H1 (cell line): Measurements from ENCODE around the gene HDAC11. TPM values are rescaled to one million over a fixed set of nuclear protein-coding genes. Genes with fewer than 3 reads are reported as not detected.
A peak's percentile ranks its signal among the peaks of the same experiment; 100 is the strongest.

Source experiments
- CTCF ChIA-PET: fragments of 300-600 bp; sonication (Branson Sonifier 250); formaldehyde crosslinking; loops from one replicate; lab custom pipeline; 2021; ENCODE audit not compliant: partially characterized antibody; lab: Charles Lee
- POLR2A ChIA-PET: fragments of 300-600 bp; sonication (Branson Sonifier 250); formaldehyde crosslinking; loops from one replicate; lab custom pipeline; 2021; ENCODE audit warnings: inconsistent platforms; ENCODE audit not compliant: partially characterized antibody; lab: Charles Lee
- DNase-seq, 2 experiments: peaks; one replicate each; pipeline versions ENCODE4 v3.0.0 to v3.0.0-alpha.2; 2010 to 2022; ENCODE audit warnings: low spot score in 2 of 2, low read depth in 1 of 2, mixed read lengths in 1 of 2
- FAIRE-seq: peaks from 2 replicates; lab custom pipeline; 2011; peaks lifted over from hg19 to GRCh38; lab: Jason Lieb, UNC
- H2AFZ ChIP-seq: 2 replicates; pipeline ENCODE4 v1.8.1; 2012; ENCODE audit warnings: low read length, inconsistent platforms
- H2AK5ac ChIP-seq: 2 replicates; pipeline ENCODE4 v1.6.1; 2013; ENCODE audit warnings: low read depth, low read length
- H2BK120ac ChIP-seq: replicated peaks from 2 replicates; pipeline ENCODE3; 2013; ENCODE audit warnings: low read depth, low read length, inconsistent platforms
- H2BK12ac ChIP-seq: 2 replicates; pipeline ENCODE4 v1.6.1; 2013; ENCODE audit warnings: low read depth, low read length
- H2BK15ac ChIP-seq: 2 replicates; pipeline ENCODE4 v1.6.1; 2013; ENCODE audit warnings: low read length
- H2BK20ac ChIP-seq: 2 replicates; pipeline ENCODE4 v1.6.1; 2013; ENCODE audit warnings: low read length
- H2BK5ac ChIP-seq: 2 replicates; pipeline ENCODE4 v1.6.1; 2013; ENCODE audit warnings: low read depth, low read length
- H3K14ac ChIP-seq: 2 replicates; pipeline ENCODE4 v1.6.1; 2013; ENCODE audit warnings: inconsistent platforms; ENCODE audit not compliant: insufficient read length
- H3K18ac ChIP-seq: 2 replicates; pipeline ENCODE4 v1.6.1; 2013; ENCODE audit warnings: low read length; ENCODE audit errors: extremely low read depth
- H3K23ac ChIP-seq: 2 replicates; pipeline ENCODE4 v1.6.1; 2013; ENCODE audit warnings: inconsistent platforms; ENCODE audit not compliant: insufficient read length
- H3K23me2 ChIP-seq: 2 replicates; pipeline ENCODE4 v1.6.1; 2013; ENCODE audit warnings: low read depth, low read length
- H3K27ac ChIP-seq: 2 replicates; pipeline ENCODE4 v1.6.1; 2011; ENCODE audit warnings: low read depth, low read length, inconsistent platforms
- H3K27me3 ChIP-seq, 4 experiments: replicated peaks in 1 of 4; 1 replicate in 1 of 4; 2 replicates in 3 of 4; pipeline versions ENCODE4 v1.6.1 to v1.8.1; 2011 to 2013; ENCODE audit warnings: low read length in 3 of 4, mild to moderate bottlenecking in 3 of 4, inconsistent platforms in 2 of 4, mixed read lengths in 2 of 4, moderate library complexity in 1 of 4; ENCODE audit not compliant: control insufficient read depth in 3 of 4, insufficient read depth in 3 of 4; ENCODE audit errors: extremely low read depth in 1 of 4
- H3K36me3 ChIP-seq, 4 experiments: 2 replicates each; pipeline versions ENCODE4 v1.6.1 to v1.8.1; 2011 to 2013; ENCODE audit warnings: mild to moderate bottlenecking in 4 of 4, low read length in 3 of 4, moderate library complexity in 2 of 4, control low read depth in 1 of 4, inconsistent platforms in 1 of 4; ENCODE audit not compliant: insufficient read depth in 4 of 4, control insufficient read depth in 2 of 4
- H3K4ac ChIP-seq: replicated peaks from 2 replicates; pipeline ENCODE3; 2013; ENCODE audit warnings: low read length, low read depth, mixed read lengths, inconsistent platforms; ENCODE audit not compliant: insufficient read length
- H3K4me1 ChIP-seq, 4 experiments: replicated peaks in 1 of 4; 1 replicate in 1 of 4; 2 replicates in 3 of 4; pipeline versions ENCODE4 v1.6.1 to v1.8.1; 2011 to 2013; ENCODE audit warnings: low read length in 3 of 4, inconsistent platforms in 2 of 4, mixed read lengths in 1 of 4; ENCODE audit not compliant: insufficient read depth in 4 of 4, control insufficient read depth in 3 of 4
- H3K4me2 ChIP-seq, 2 experiments: 2 replicates each; pipeline versions ENCODE4 v1.6.1 to v1.8.1; 2011 to 2013; ENCODE audit warnings: low read depth in 2 of 2, low read length in 2 of 2, control low read depth in 1 of 2, inconsistent platforms in 1 of 2, mild to moderate bottlenecking in 1 of 2; ENCODE audit not compliant: insufficient read depth in 1 of 2
- H3K4me3 ChIP-seq, 4 experiments: fragments of 200-600, 300-600 bp in 1 of 4; sonication (generic), shearing (Covaris generic), sonication (Bioruptor Twin) in 1 of 4; 2 replicates each; pipeline versions ENCODE4 v1.5.1 to v1.8.1; 2011 to 2016; ENCODE audit warnings: low read length in 4 of 4, low read depth in 3 of 4, control low read depth in 2 of 4, inconsistent platforms in 2 of 4, mild to moderate bottlenecking in 2 of 4, mixed read lengths in 1 of 4, moderate library complexity in 1 of 4; ENCODE audit not compliant: insufficient read depth in 2 of 4; ENCODE audit errors: extremely low read depth in 1 of 4
- H3K56ac ChIP-seq: replicated peaks from 2 replicates; pipeline ENCODE3; 2013; ENCODE audit warnings: low read depth, mild to moderate bottlenecking, mixed read lengths, low read length, inconsistent platforms; ENCODE audit not compliant: insufficient read length
- H3K79me1 ChIP-seq: 2 replicates; pipeline ENCODE4 v1.6.1; 2013; ENCODE audit warnings: low read depth, low read length, control low read depth
- H3K79me2 ChIP-seq, 2 experiments: 2 replicates each; pipeline versions ENCODE4 v1.6.1 to v1.8.1; 2012 to 2013; ENCODE audit warnings: low read length in 2 of 2, mild to moderate bottlenecking in 2 of 2, inconsistent platforms in 1 of 2; ENCODE audit not compliant: insufficient read depth in 2 of 2, control insufficient read depth in 1 of 2
- H3K9ac ChIP-seq, 4 experiments: replicated peaks in 1 of 4; 1 replicate in 1 of 4; 2 replicates in 3 of 4; pipeline versions ENCODE4 v1.6.1 to v1.8.1; 2011 to 2013; ENCODE audit warnings: low read depth in 3 of 4, low read length in 3 of 4, control low read depth in 2 of 4, mild to moderate bottlenecking in 2 of 4, moderate library complexity in 2 of 4, inconsistent platforms in 1 of 4; ENCODE audit errors: extremely low read depth in 1 of 4
- H3K9me3 ChIP-seq, 2 experiments: 2 replicates each; pipeline versions ENCODE4 v1.6.1 to v1.8.1; 2012 to 2013; ENCODE audit warnings: mild to moderate bottlenecking in 2 of 2, moderate library complexity in 2 of 2, control low read depth in 1 of 2, inconsistent platforms in 1 of 2, low read depth in 1 of 2, low read length in 1 of 2, mixed read lengths in 1 of 2; ENCODE audit not compliant: insufficient read depth in 2 of 2
- H4K20me1 ChIP-seq, 2 experiments: replicated peaks in 1 of 2; 2 replicates each; pipeline versions ENCODE3 to v1.8.1; 2011 to 2013; ENCODE audit warnings: inconsistent platforms in 2 of 2, low read length in 2 of 2, mild to moderate bottlenecking in 1 of 2; ENCODE audit not compliant: insufficient read depth in 2 of 2, control insufficient read depth in 1 of 2
- H4K5ac ChIP-seq: 2 replicates; pipeline ENCODE4 v1.6.1; 2013; ENCODE audit warnings: low read length, low read depth, mixed read lengths, inconsistent platforms; ENCODE audit not compliant: insufficient read length
- H4K8ac ChIP-seq: 2 replicates; pipeline ENCODE4 v1.8.0; 2013; ENCODE audit warnings: mild to moderate bottlenecking, moderate library complexity, low read length, inconsistent platforms; ENCODE audit not compliant: insufficient read depth; ENCODE audit errors: extremely low read depth
- H4K91ac ChIP-seq: replicated peaks from 2 replicates; pipeline ENCODE3; 2013; ENCODE audit warnings: low read length, mixed read lengths, inconsistent platforms; ENCODE audit not compliant: insufficient read length
- BCL11A ChIP-seq, 2 experiments: IDR thresholded peaks; one replicate each; pipeline ENCODE4 v1.6.1; 2011; ENCODE audit warnings: low read depth in 2 of 2, low read length in 2 of 2, mild to moderate bottlenecking in 2 of 2
- CBX5 ChIP-seq: fragments of 300-800, 300-1000 bp; sonication (generic); IDR thresholded peaks from 2 replicates; pipeline ENCODE4 v1.7.1; 2016; ENCODE audit warnings: antibody characterized with exemption, low read length, low read depth
- EZH2 ChIP-seq: fragments of 200-600 bp; sonication (generic); IDR thresholded peaks from 2 replicates; pipeline ENCODE4 v1.7.1; 2012; ENCODE audit warnings: low read depth, mild to moderate bottlenecking, moderate library complexity, low read length, inconsistent platforms; ENCODE audit not compliant: severe bottlenecking
- HDAC2 ChIP-seq, 2 experiments: fragments of 300-600 bp in 1 of 2; sonication (generic) in 1 of 2; IDR thresholded peaks; 2 replicates each; pipeline ENCODE4 v1.6.1; 2011 to 2012; ENCODE audit warnings: low read depth in 2 of 2, low read length in 2 of 2, mild to moderate bottlenecking in 2 of 2, moderate library complexity in 2 of 2, borderline replicate concordance in 1 of 2, inconsistent platforms in 1 of 2
- NRF1 ChIP-seq: IDR thresholded peaks from 2 replicates; pipeline ENCODE4 v1.6.1; 2011; ENCODE audit warnings: mild to moderate bottlenecking, low read depth, low read length, improper control_type of control experiment
- POU5F1 ChIP-seq: IDR thresholded peaks from 2 replicates; pipeline ENCODE4 v1.6.1; 2011; ENCODE audit warnings: low read depth, mild to moderate bottlenecking, low read length, moderate library complexity
- SAP30 ChIP-seq: fragments of 300-600 bp; sonication (generic); IDR thresholded peaks from 2 replicates; pipeline ENCODE4 v1.7.1; 2012; ENCODE audit warnings: low read length, moderate library complexity, mild to moderate bottlenecking, inconsistent platforms; ENCODE audit not compliant: insufficient read depth, insufficient replicate concordance
- SIN3A ChIP-seq, 2 experiments: IDR thresholded peaks in 1 of 2; conservative IDR thresholded peaks in 1 of 2; 2 replicates each; pipeline ENCODE4 v1.6.1; 2011 to 2012; ENCODE audit warnings: low read length in 2 of 2, improper control_type of control experiment in 1 of 2, low read depth in 1 of 2, mild to moderate bottlenecking in 1 of 2
- TAF7 ChIP-seq: optimal IDR thresholded peaks from 2 replicates; pipeline ENCODE3; 2011; ENCODE audit warnings: low read depth, mild to moderate bottlenecking, inconsistent platforms, low read length, moderate library complexity, borderline replicate concordance
- WGBS, 2 experiments: shearing (Covaris generic) in 1 of 2; methylation state at CpG; one replicate each; pipeline versions ENCODE4 v1.1.6 to v1.1.7; 2013 to 2015; ENCODE audit warnings: low lambda C conversion rate in 2 of 2, mixed read lengths in 2 of 2, inconsistent platforms in 1 of 2, low coverage in 1 of 2, missing lambda C conversion rate in 1 of 2; ENCODE audit not compliant: insufficient replicate concordance in 2 of 2, insufficient coverage in 1 of 2, insufficient read length in 1 of 2; ENCODE audit errors: extremely low coverage in 1 of 2, missing lambda C conversion rate in 1 of 2; 5-methylcytosine and 5-hydroxymethylcytosine counted together
- polyA plus RNA-seq, 7 experiments: library from polyadenylated mRNA; depleted of rRNA in 3 of 7; stranded (reverse) in 5 of 7; unstranded in 2 of 7; fragments of >200 nt in 5 of 7; fragments of 200-250 nt in 2 of 7; gene quantifications; 1 replicate in 5 of 7; 2 replicates in 1 of 7; 4 replicates in 1 of 7; pipeline versions ENCODE4 v1.2.1 to v1.2.3, GENCODE V29; 2011 to 2013; ENCODE audit warnings: missing spikeins in 2 of 7, mixed read lengths in 2 of 7
- total RNA-seq: library from RNA; stranded (reverse); fragmentation: NEBNext Ultra II Directional; extraction: Animal tissue kit (Norgen Biotek cat#: 25700); gene quantifications from 2 replicates; pipeline ENCODE4 v1.2.1, GENCODE V29; 2021

HDAC11 gene
- total and polyA plus RNA-seq, 2 of the 8 experiments (the other 6 are each of a cell fraction or from before 2014, with no cell fraction given), result 6.8 to 7.4 TPM

DNA sequence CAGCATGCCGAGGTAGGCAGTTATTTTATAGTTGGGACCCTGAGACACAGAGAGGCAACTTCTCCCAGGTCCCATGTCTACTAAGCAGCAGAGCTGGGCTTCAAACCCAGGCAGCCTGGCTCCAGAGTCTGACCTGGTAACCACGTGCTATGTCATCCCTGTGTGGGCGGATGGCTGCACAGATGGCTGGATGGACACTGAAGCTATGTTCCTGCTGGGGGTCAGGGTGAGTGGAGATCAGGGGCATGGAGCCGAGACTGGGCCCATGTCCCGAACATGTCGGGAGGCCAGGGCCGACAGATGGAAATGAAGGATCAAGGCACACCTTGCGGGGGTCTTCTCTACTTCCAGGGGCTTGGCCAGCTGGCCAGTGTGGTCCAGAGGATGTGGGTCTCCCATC lies 59.6 kb downstream of the HDAC11 start:
- no peak overlapping the region for H4K8ac ChIP-seq
- H3K56ac ChIP-seq, result no peak overlapping the region
- no peak overlapping the region for H3K14ac ChIP-seq
- no peak overlapping the region for H2AFZ ChIP-seq
- H3K79me2 ChIP-seq, result no peaks in the 10 kb centered on the region
- H4K5ac ChIP-seq, result no peak overlapping the region
- H3K36me3 ChIP-seq, result no peaks in the 10 kb centered on the region
- H4K91ac ChIP-seq, result no peak overlapping the region
- no peak overlapping the region for H3K27ac ChIP-seq
- ChIA-PET CTCF (interaction anchor here (0.8 to 51.2 kb wide), 18 partner anchors 8 to 324 kb away, joined by 3 to 856 read pairs (median 4); no protein-coding TSS in a partner anchor), POLR2A (interaction anchor here (1.3 to 2.2 kb wide), 2 partner anchors 9 to 105 kb away, joined by 3 to 7 read pairs; partner anchors contain the start of gene FBLN2)
- DNase-seq, result no peak
- no peaks in the 10 kb centered on the region for H3K9me3 ChIP-seq
- TF ChIP-seq HDAC2 (IDR thresholded peaks at IDR 0.05; ENCODE audit: borderline replicate concordance in 1 of 2, low read depth in 2 of 2, low read length in 2 of 2) (no peak), EZH2 (no peak), POU5F1 (no peak), CBX5 (no peak), SIN3A (conservative IDR thresholded peaks at IDR 0.05 in 1 of 2, IDR thresholded peaks at IDR 0.05 in 1 of 2; ENCODE audit: low read depth in 1 of 2, low read length in 2 of 2) (no peak), SAP30 (no peak), NRF1 (no peak), BCL11A (IDR thresholded peaks at IDR 0.05; ENCODE audit: low read depth in 2 of 2, low read length in 2 of 2) (no peak), TAF7 (no peak)
- FAIRE-seq, result no peak
- no peak overlapping the region for H2BK20ac ChIP-seq
- no peaks in the 10 kb centered on the region for H4K20me1 ChIP-seq
- H3K4me3 ChIP-seq, result no peak overlapping the region
- H3K79me1 ChIP-seq, result no peaks in the 10 kb centered on the region
- H3K23ac ChIP-seq, result no peak overlapping the region
- H3K4ac ChIP-seq, result no peak overlapping the region
- H3K4me1 ChIP-seq, result peaks cover 0 to 5% (median 2%) of the 10 kb centered on the region in 4 experiments; a peak in 2 of 7 replicates
- H2BK120ac ChIP-seq, result no peak overlapping the region
- H2BK5ac ChIP-seq, result no peak overlapping the region
- H3K27me3 ChIP-seq, result no peaks in the 10 kb centered on the region; a peak in 1 of 7 replicates
- no peak overlapping the region for H2BK15ac ChIP-seq
- WGBS, 2 experiments, result 84% methylated on average over 8 of the region's 8 CpGs; no CpG with 5 or more reads in 1 of the 2 experiments
- no peaks in the 10 kb centered on the region for H3K23me2 ChIP-seq
- H3K18ac ChIP-seq, result no peak overlapping the region
- 0 out of 2 replicates have a peak overlapping the region, but pooled peaks have one; percentile 29 for H2BK12ac ChIP-seq
- no peak overlapping the region for H3K4me2 ChIP-seq
- H2AK5ac ChIP-seq, result no peak overlapping the region
- no peak overlapping the region for H3K9ac ChIP-seq
